Keratinocyte (primary cell): ENCODE results near the gene HS3ST3B1.

ENCODE experiments used
- EZH2 ChIP-seq: IDR thresholded peaks from one replicate; pipeline ENCODE4 v1.6.1; 2012; ENCODE audit warnings: inconsistent platforms, mild to moderate bottlenecking, low read length, moderate library complexity
- TF ChIP-seq, protein P1 (sequence below), 3 experiments: IDR thresholded peaks in 1 of 3; conservative IDR thresholded peaks in 1 of 3; optimal IDR thresholded peaks in 1 of 3; 2 replicates in 2 of 3; 3 replicates in 1 of 3; pipeline versions ENCODE3 to v1.5.1; 2011; ENCODE audit warnings: low read length in 3 of 3, mild to moderate bottlenecking in 3 of 3, moderate library complexity in 2 of 3, control low read depth in 1 of 3, inconsistent platforms in 1 of 3; ENCODE audit not compliant: insufficient read depth in 2 of 3; ENCODE audit errors: extremely low read depth in 1 of 3

DNA sequence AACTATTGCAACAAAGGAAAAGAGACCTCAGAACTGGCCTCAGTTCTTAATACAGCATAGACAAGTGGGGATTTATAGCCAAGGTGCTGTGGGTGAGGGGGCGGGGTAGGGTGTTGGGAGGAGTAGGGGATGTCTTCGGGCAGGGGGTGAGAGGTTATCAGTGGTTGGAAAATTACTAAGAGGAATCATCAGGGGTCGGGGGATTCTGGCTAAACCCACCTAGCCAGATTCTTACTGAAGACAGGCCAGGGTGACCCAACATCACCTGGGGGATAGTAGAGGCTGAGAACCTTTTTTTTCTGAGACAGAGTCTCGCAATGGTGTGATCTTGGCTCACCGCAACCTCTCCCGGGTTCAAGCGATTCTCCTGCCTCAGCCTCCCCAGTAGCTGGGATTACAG lies 32.6 kb downstream of the HS3ST3B1 start:
- TF ChIP-seq, protein P1, sequence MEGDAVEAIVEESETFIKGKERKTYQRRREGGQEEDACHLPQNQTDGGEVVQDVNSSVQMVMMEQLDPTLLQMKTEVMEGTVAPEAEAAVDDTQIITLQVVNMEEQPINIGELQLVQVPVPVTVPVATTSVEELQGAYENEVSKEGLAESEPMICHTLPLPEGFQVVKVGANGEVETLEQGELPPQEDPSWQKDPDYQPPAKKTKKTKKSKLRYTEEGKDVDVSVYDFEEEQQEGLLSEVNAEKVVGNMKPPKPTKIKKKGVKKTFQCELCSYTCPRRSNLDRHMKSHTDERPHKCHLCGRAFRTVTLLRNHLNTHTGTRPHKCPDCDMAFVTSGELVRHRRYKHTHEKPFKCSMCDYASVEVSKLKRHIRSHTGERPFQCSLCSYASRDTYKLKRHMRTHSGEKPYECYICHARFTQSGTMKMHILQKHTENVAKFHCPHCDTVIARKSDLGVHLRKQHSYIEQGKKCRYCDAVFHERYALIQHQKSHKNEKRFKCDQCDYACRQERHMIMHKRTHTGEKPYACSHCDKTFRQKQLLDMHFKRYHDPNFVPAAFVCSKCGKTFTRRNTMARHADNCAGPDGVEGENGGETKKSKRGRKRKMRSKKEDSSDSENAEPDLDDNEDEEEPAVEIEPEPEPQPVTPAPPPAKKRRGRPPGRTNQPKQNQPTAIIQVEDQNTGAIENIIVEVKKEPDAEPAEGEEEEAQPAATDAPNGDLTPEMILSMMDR (optimal IDR thresholded peaks at IDR 0.05 in 1 of 3, IDR thresholded peaks at IDR 0.05 in 1 of 3, conservative IDR thresholded peaks at IDR 0.05 in 1 of 3; ENCODE audit: extremely low read depth in 1 of 3, insufficient read depth in 2 of 3, low read length in 3 of 3) = no peak
- no peak for TF ChIP-seq EZH2
